Subcutaneous adipose tissue (tissue), 4 donors: Measurements from ENCODE around the gene SYNPO. TPM values are rescaled to one million over a fixed set of nuclear protein-coding genes. Genes with fewer than 3 reads are reported as not detected.

Source experiments
- total RNA-seq, 4 donors: library from RNA; depleted of rRNA; stranded (reverse); fragments of >200 nt; gene quantifications; one replicate each; pipeline ENCODE4 v1.1.0, GENCODE V29; 2016
- TF ChIP-seq, protein P1 (sequence below): fragments of 450-650 bp; IDR thresholded peaks from one replicate; pipeline ENCODE4 v1.5.1; 2016; ENCODE audit warnings: low read depth, mild to moderate bottlenecking, control low read depth, antibody characterized with exemption, moderate library complexity

SYNPO gene
- total RNA-seq, 4 donors from 2014 or later = 12.2 to 40.7 (median 21.4) TPM

DNA sequence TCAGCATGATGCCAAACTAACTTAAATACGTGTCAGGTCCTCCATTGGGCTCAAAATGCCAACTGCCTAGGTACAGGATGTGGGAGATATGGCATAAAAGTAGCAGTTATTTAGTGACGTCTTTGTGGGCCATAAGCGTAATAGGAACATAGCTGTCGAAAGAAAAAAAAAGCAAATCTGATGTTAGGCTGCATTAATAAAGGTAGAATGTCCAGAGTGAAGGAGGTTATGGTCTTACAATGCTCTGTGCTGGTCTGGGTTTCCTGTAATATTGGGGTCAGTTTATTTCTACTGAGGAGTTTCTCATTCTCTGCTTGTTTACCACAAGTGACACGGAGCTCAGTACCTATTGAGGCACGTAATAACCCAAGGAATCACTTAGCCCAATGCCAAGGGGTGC lies 33.4 kb upstream of the SYNPO start:
- TF ChIP-seq, protein P1, sequence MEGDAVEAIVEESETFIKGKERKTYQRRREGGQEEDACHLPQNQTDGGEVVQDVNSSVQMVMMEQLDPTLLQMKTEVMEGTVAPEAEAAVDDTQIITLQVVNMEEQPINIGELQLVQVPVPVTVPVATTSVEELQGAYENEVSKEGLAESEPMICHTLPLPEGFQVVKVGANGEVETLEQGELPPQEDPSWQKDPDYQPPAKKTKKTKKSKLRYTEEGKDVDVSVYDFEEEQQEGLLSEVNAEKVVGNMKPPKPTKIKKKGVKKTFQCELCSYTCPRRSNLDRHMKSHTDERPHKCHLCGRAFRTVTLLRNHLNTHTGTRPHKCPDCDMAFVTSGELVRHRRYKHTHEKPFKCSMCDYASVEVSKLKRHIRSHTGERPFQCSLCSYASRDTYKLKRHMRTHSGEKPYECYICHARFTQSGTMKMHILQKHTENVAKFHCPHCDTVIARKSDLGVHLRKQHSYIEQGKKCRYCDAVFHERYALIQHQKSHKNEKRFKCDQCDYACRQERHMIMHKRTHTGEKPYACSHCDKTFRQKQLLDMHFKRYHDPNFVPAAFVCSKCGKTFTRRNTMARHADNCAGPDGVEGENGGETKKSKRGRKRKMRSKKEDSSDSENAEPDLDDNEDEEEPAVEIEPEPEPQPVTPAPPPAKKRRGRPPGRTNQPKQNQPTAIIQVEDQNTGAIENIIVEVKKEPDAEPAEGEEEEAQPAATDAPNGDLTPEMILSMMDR = no peak

DNA sequence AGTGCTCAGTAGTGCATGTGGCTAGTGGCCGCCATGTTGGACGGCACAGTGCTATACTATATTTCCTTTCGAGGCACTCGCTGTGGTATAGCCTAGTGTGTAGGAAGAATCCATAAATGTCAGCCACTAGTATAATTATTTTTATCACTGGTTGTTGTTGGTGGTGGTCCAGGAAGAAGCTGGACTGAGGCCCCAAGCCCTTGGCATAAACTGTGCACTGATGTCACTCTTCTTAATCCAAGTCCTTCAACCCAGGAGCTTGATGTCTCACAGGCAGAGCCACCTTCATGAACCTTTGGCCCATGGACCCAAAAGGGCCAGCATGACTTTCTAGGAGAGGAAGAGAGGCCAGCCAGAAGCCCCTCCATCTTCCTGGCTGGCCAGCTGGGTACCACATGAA lies 32.5 kb upstream of the SYNPO start:
- TF ChIP-seq, protein P1 = no peak

- TF ChIP-seq, protein P1 = no peak
These were observed 31.5 kb upstream of the SYNPO start for GRCh38 chr5:150608991-150609390.

GRCh38 chr5:150609843-150610584 lies 30.4 kb upstream of the SYNPO start:
- TF ChIP-seq, protein P1 = no peak

GRCh38 chr5:150611026-150611425 lies 29.4 kb upstream of the SYNPO start:
- TF ChIP-seq, protein P1 = no peak

GRCh38 chr5:150612405-150612804 lies 28.1 kb upstream of the SYNPO start:
- TF ChIP-seq, protein P1 = no peak

GRCh38 chr5:150612905-150613670 lies 27.4 kb upstream of the SYNPO start:
- TF ChIP-seq, protein P1 = no peak
